ENCODE data around the gene MTFMT. TPM values are rescaled to one million over a fixed set of nuclear protein-coding genes. Genes with fewer than 3 reads are reported as not detected.

Gene MTFMT
- total and polyA plus RNA-seq, 2 of the 13 experiments (the other 11 are each of a cell fraction or from before 2014, with no cell fraction given): 9.9 to 23.2 TPM

GRCh38 chr15:64989416-64990167 lies 39.8 kb downstream of the MTFMT start, which contains the start of gene SPG21 (continued):
- TF ChIP-seq GRHL1 (CRISPR knock-in tag; conservative IDR thresholded peaks at IDR 0.05): no peak
- TF ChIP-seq BRD4 (CRISPR knock-in tag; IDR thresholded peaks at IDR 0.05): peak; percentile 75; the same call in 1 of the 2 replicates
- 0 out of 2 replicates have a peak, but pooled peaks have one; percentile 44 for TF ChIP-seq ZNF766 (CRISPR knock-in tag; IDR thresholded peaks at IDR 0.05; ENCODE audit: borderline replicate concordance)
- TF ChIP-seq ARID2 (CRISPR knock-in tag; IDR thresholded peaks at IDR 0.05; ENCODE audit: borderline replicate concordance): no peak
- TF ChIP-seq ZNF335 (CRISPR knock-in tag; IDR thresholded peaks at IDR 0.05): no peak
- peak; percentile 82 for TF ChIP-seq PHF8 (CRISPR knock-in tag; IDR thresholded peaks at IDR 0.05)
- no peak for TF ChIP-seq ZBTB7B (CRISPR knock-in tag; IDR thresholded peaks at IDR 0.05)
- peak; percentile 73 for TF ChIP-seq ZNF883 (CRISPR knock-in tag; IDR thresholded peaks at IDR 0.05; ENCODE audit: not compliant biosample characterization)
- peak; percentile 73; the same call in 1 of the 2 replicates for TF ChIP-seq ZNF367 (CRISPR knock-in tag; IDR thresholded peaks at IDR 0.05; ENCODE audit: borderline replicate concordance)
- TF ChIP-seq ZNF570 (CRISPR knock-in tag; IDR thresholded peaks at IDR 0.05; ENCODE audit: borderline replicate concordance): no peak
- TF ChIP-seq, protein P1, sequence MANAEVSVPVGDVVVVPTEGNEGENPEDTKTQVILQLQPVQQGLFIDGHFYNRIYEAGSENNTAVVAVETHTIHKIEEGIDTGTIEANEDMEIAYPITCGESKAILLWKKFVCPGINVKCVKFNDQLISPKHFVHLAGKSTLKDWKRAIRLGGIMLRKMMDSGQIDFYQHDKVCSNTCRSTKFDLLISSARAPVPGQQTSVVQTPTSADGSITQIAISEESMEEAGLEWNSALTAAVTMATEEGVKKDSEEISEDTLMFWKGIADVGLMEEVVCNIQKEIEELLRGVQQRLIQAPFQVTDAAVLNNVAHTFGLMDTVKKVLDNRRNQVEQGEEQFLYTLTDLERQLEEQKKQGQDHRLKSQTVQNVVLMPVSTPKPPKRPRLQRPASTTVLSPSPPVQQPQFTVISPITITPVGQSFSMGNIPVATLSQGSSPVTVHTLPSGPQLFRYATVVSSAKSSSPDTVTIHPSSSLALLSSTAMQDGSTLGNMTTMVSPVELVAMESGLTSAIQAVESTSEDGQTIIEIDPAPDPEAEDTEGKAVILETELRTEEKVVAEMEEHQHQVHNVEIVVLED (CRISPR knock-in tag; IDR thresholded peaks at IDR 0.05; ENCODE audit: borderline replicate concordance): peak; percentile 93
- no peak for TF ChIP-seq ZSCAN31 (CRISPR knock-in tag; IDR thresholded peaks at IDR 0.05; ENCODE audit: low read depth)
- TF ChIP-seq, protein P2, sequence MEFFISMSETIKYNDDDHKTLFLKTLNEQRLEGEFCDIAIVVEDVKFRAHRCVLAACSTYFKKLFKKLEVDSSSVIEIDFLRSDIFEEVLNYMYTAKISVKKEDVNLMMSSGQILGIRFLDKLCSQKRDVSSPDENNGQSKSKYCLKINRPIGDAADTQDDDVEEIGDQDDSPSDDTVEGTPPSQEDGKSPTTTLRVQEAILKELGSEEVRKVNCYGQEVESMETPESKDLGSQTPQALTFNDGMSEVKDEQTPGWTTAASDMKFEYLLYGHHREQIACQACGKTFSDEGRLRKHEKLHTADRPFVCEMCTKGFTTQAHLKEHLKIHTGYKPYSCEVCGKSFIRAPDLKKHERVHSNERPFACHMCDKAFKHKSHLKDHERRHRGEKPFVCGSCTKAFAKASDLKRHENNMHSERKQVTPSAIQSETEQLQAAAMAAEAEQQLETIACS (CRISPR knock-in tag; IDR thresholded peaks at IDR 0.05): no peak
- no peak for TF ChIP-seq RBAK (CRISPR knock-in tag; IDR thresholded peaks at IDR 0.05)
- TF ChIP-seq, protein P3, sequence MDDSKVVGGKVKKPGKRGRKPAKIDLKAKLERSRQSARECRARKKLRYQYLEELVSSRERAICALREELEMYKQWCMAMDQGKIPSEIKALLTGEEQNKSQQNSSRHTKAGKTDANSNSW (CRISPR knock-in tag; IDR thresholded peaks at IDR 0.05; ENCODE audit: borderline replicate concordance): no peak
- peak; percentile 95 for TF ChIP-seq SAP130 (CRISPR knock-in tag; IDR thresholded peaks at IDR 0.05; ENCODE audit: low read depth)
- no peak for TF ChIP-seq STAT6 (CRISPR knock-in tag; IDR thresholded peaks at IDR 0.05; ENCODE audit: borderline replicate concordance)
- TF ChIP-seq HNRNPLL (IDR thresholded peaks at IDR 0.05; ENCODE audit: low read depth, low read length, poor library complexity, severe bottlenecking): peak; percentile 93
- peak; percentile 45; the same call in 1 of the 2 replicates for TF ChIP-seq KDM2A (CRISPR knock-in tag; IDR thresholded peaks at IDR 0.05; ENCODE audit: borderline replicate concordance, low read depth)
- TF ChIP-seq HOMEZ (CRISPR knock-in tag; IDR thresholded peaks at IDR 0.05; ENCODE audit: low read depth): no peak
